Measurements from ENCODE around the gene KDM2B.
"Not testable (repeated sequence)": the region's sequence is repeated elsewhere in the genome, so short reads cannot be mapped to it uniquely, and the experiment has no call there.

The KDM2B gene

GRCh38 chr12:121584885-121585284 lies 4.1 kb upstream of the KDM2B start:
- not testable (repeated sequence) for DNase-seq (ENCODE audit: low read depth)

- not testable (repeated sequence) for DNase-seq (ENCODE audit: low read depth)
Measured at GRCh38 chr12:121583334-121583661, 2.5 kb upstream of the KDM2B start.

GRCh38 chr12:121582583-121583333 lies 1.9 kb upstream of the KDM2B start:
- DNase-seq (ENCODE audit: low read depth), result no peak

- no peak for DNase-seq (ENCODE audit: low read depth)
Measured at GRCh38 chr12:121581686-121582429, 1.0 kb upstream of the KDM2B start.

GRCh38 chr12:121579981-121580868 lies 598 bp downstream of the KDM2B start:
- DNase-seq (ENCODE audit: low read depth), result peak; percentile 72

GRCh38 chr12:121579190-121579791 lies 1.5 kb downstream of the KDM2B start:
- peak; percentile 34 for DNase-seq (ENCODE audit: low read depth)

GRCh38 chr12:121578230-121579189 lies 2.3 kb downstream of the KDM2B start:
- DNase-seq (ENCODE audit: low read depth), result no peak

GRCh38 chr12:121577443-121578180 lies 3.2 kb downstream of the KDM2B start:
- DNase-seq (ENCODE audit: low read depth), result no peak

GRCh38 chr12:121576851-121577391 lies 3.9 kb downstream of the KDM2B start:
- DNase-seq (ENCODE audit: low read depth), result no peak

GRCh38 chr12:121575952-121576625 lies 4.7 kb downstream of the KDM2B start:
- no peak for DNase-seq (ENCODE audit: low read depth)

GRCh38 chr12:121575051-121575450 lies 5.8 kb downstream of the KDM2B start:
- no peak for DNase-seq (ENCODE audit: low read depth)

GRCh38 chr12:121574025-121574424 lies 6.8 kb downstream of the KDM2B start:
- no peak for DNase-seq (ENCODE audit: low read depth)

- DNase-seq (ENCODE audit: low read depth), result no peak
Measured at GRCh38 chr12:121571920-121572319, 8.9 kb downstream of the KDM2B start.

- no peak for DNase-seq (ENCODE audit: low read depth)
Measured at GRCh38 chr12:121570467-121571283, 10.1 kb downstream of the KDM2B start.

GRCh38 chr12:121568971-121569751 lies 11.7 kb downstream of the KDM2B start:
- no peak for DNase-seq (ENCODE audit: low read depth)

- DNase-seq (ENCODE audit: low read depth), result no peak
Measured at GRCh38 chr12:121568518-121568917, 12.3 kb downstream of the KDM2B start.

- DNase-seq (ENCODE audit: low read depth), result no peak
Measured at GRCh38 chr12:121565076-121565475, 15.7 kb downstream of the KDM2B start.

GRCh38 chr12:121562488-121562887 lies 18.3 kb downstream of the KDM2B start:
- no peak for DNase-seq (ENCODE audit: low read depth)

All from activated T-cell treated with anti-CD3 and anti-CD28 coated beads for 48 hours (primary cell).